Stimulated activated CD8-positive, alpha-beta memory T cell treated with anti-CD3 and anti-CD28 coated beads, Interleukin-4, amount 100 ng/mL, for 48 hours (primary cell): ENCODE results near the gene CGRRF1.
A peak's percentile ranks its signal among the peaks of the same experiment; 100 is the strongest.

ENCODE experiments used
- DNase-seq: peaks from one replicate; pipeline ENCODE4 v3.0.0-alpha.2; 2020

CGRRF1 gene, protein sequence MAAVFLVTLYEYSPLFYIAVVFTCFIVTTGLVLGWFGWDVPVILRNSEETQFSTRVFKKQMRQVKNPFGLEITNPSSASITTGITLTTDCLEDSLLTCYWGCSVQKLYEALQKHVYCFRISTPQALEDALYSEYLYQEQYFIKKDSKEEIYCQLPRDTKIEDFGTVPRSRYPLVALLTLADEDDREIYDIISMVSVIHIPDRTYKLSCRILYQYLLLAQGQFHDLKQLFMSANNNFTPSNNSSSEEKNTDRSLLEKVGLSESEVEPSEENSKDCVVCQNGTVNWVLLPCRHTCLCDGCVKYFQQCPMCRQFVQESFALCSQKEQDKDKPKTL

DNA sequence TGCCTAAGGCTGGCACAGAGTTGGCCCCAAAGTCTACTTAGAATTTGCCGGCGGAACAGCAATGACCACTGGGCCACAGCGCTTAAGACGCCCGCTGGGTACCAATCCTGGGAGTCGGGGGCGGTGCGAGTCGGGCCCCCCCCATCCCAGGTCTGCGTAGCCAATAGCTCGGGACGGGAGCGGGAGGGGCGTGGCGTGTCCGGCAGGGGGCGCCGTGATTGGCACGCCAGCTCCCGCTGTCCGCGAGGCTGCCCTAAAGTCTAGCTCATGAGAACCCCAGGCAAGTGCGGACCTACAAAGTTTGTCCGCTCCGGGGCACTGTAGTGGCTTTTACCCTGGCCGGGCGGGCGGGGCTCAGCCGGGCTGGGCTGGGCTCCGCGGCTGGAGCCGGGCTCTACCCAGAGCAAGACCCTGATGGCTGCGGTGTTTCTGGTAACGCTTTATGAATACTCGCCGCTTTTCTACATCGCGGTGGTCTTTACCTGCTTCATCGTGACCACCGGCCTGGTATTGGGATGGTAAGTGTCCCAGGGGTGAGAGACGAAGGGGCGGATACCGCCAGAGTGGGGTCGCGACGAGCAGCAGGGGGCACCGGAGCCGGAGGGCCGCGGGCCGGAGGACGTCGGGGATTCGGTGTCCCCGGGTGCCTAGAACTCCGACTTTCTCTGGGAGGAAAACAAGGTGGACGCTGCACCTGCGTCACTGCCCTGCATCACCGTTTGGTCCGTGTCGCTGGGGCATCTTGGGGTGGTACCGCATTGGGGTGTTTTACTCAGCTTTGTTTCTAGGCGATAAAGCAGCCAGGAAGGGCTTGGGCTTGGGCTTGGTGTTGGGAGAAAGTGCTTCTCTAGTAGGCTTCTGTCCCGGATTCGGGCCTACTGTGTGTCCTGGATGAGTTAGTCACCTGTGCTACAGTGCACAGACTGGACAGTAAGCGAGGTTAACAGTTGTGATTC, at the start of gene CGRRF1:
CGRRF1 (plus strand) TSS at position 361 of the 956 bp plus-strand sequence; CDS start at position 415, 54 bp downstream.
- DNase-seq = peak; percentile 99

DNA sequence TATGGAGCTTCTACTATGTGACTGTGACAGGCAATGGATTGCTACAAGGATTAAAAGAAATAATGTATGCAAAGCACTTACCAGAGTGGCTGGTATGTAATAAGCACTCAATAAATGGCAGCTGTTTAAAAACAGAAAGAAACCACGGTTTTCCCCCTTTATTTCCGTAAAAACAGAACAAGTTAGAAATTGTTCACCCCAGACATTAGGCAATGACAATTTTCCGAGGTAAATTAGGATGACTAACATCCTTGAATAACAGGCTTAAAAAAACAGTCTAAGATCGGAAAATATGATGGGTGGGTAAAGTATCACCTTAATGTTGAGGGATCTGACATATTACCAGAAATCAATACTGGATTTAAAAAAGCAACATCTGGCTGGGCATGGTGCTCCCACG, 47.7 kb upstream of the CGRRF1 start:
- DNase-seq = no peak

- DNase-seq = no peak
These were observed 44.1 kb upstream of the CGRRF1 start for GRCh38 chr14:54465654-54466053.

DNA sequence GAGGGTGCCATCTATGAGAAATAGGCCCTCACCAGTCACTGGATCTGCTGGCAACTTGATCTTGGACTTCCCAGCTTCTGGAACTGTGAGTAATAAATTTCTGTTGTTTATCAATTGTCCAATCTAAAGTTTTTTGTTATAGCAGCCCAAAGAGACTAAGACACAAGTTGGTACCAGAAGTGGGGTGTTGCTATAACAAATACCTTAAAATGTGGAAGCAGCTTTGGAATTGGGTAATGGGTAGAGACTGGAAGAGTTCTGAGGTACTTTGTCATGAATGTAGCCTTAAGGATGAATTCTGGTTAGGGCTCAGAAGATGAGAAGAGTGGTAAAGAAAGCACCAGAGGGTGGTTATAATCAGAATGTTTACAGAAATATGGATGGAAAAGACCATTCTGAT, 42.4 kb upstream of the CGRRF1 start:
- no peak for DNase-seq

GRCh38 chr14:54470701-54471100, 39.0 kb upstream of the CGRRF1 start:
- no peak for DNase-seq

DNA sequence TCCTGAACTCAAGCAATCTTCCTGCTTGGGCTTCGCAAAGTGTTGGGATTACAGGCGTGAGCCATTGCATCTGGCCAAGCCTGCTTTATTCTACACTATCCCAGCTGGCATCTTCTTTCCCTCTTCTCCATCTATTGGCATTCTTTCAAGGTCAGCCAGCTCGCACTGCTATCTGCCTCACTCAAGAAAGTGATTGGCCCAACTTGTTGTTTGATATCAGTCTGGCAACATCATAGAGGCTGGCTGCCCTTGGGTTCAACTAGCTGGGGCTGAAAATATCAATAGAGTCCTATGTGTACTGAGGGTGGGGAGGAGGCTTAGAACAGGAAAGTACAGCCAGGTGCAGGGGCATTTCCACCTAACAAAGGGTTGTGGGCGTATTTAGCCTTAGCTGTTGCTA, 38.1 kb upstream of the CGRRF1 start:
- DNase-seq = no peak

- no peak for DNase-seq
These were observed 37.4 kb upstream of the CGRRF1 start for GRCh38 chr14:54472315-54472714.

- no peak for DNase-seq
These were observed 35.4 kb upstream of the CGRRF1 start for GRCh38 chr14:54474232-54474793.

- DNase-seq = no peak
These were observed 34.4 kb upstream of the CGRRF1 start for GRCh38 chr14:54475187-54475899.

DNA sequence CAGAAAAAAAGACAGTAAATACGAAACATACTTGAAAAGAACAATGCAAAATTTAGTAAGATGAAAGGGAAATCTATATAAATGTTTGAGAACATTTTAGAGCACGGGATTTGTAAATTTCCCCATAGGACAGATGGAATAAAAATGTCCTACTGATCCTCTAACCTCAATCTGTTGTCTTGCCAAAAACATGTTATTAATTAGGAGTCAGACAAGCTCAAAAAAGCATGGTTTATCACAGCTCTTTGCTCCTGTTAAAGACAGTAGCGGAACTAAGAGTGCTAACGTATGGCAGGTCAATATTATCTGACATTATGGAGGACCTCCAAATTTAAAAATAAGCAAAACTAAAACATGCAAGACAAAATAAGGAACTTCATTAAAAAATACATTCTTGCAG, 33.8 kb upstream of the CGRRF1 start:
- no peak for DNase-seq

- no peak for DNase-seq
These were observed 31.0 kb upstream of the CGRRF1 start for GRCh38 chr14:54478636-54479215.

DNA sequence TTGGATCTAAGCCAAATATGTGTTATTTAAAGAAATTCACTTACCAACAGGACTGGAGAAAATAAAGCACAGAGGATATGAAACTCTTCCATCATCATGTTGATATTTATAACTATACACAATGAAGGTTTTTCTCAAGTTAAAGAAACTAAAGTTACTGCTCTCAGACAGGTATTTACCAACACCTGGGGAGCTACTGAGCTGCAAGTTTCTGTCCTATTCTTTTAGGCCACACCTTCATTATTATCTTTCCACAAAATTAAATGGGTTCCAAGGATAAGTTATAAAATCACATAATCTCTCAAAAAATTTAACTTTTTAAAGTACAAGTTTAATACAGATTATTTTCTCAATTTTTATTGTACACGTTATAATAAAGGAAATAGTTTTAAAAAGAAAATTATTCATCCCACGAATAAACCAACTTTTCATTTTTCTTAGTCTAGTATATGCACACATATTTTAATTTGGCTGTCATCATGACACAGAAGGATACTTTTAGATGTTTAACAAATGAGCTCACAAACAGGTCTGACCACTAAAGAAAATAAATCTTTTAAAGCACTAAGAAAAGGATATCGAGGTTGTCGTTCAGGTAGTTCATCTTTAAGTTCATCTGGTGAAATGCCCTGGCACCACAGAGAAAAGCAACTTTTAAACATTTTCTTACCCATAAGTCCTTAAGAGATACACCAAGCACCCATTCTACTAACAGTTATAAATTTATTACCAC, 28.7 kb upstream of the CGRRF1 start:
- no peak for DNase-seq

GRCh38 chr14:54481695-54482094, 28.0 kb upstream of the CGRRF1 start:
- no peak for DNase-seq

- DNase-seq = no peak
These were observed 26.5 kb upstream of the CGRRF1 start for GRCh38 chr14:54483073-54483745.

- DNase-seq = no peak
These were observed 25.9 kb upstream of the CGRRF1 start for GRCh38 chr14:54483846-54484245.

GRCh38 chr14:54486685-54487084, 23.0 kb upstream of the CGRRF1 start:
- no peak for DNase-seq

DNA sequence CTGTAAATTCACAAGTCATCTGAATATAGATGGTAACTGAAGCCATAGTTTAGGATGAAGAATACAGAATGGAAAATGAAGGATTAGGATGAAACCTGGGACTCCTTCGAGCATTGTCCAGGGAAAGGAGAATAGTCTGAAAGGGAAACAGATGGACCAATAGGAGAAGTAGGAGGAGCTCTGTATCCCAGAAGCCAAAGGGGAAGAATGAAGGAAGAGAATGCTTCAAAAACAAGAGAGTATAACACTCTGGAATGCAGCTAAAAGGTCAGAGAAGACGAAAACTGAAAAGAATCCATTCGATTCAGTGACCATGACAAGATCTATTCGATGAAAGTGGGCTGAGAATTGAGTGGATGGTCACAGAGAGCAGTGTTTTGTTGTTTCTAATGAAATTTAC, 21.9 kb upstream of the CGRRF1 start:
- DNase-seq = no peak

DNA sequence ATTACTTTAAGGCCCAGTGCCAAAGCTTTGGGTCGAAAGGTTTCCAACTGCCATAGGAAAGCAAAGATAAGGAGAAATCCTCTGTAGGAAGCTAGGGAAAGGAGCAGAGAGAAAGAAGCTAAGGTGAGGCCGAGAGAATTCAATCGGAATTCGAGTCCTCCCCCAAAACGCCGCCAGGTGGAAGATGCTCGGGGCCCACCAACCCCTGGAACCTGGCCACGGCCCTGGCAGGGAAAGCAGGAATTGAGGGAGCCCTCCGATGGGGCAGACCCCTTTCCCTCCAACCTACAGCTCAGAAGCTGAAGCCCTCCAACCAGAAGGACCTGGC, 21.4 kb upstream of the CGRRF1 start:
- no peak for DNase-seq

GRCh38 chr14:54488646-54489317, 20.9 kb upstream of the CGRRF1 start, which contains the start of gene GMFB:
Gene GMFB, minus strand, starts transcription at chr14:54488980. Its CDS starts 53 bp downstream, at chr14:54488927.
- peak; percentile 91 for DNase-seq

- no peak for DNase-seq
These were observed 20.4 kb upstream of the CGRRF1 start for GRCh38 chr14:54489318-54489683.
